H9 (cell line): ENCODE measurements around the gene MYEF2. TPM values are rescaled to one million over a fixed set of nuclear protein-coding genes. Genes with fewer than 3 reads are reported as not detected.

Source experiments
- DNase-seq: peaks from one replicate; pipeline ENCODE4 v3.0.0-alpha.2; 2017
- H2AFZ ChIP-seq: one replicate; pipeline ENCODE4 v1.6.1; 2013; ENCODE audit warnings: mild to moderate bottlenecking, low read length, control low read depth, moderate library complexity
- H2AK5ac ChIP-seq: 2 replicates; pipeline ENCODE4 v1.6.1; 2013; ENCODE audit warnings: low read length, control low read depth, mixed read lengths; ENCODE audit not compliant: insufficient read length
- H2BK120ac ChIP-seq: one replicate; pipeline ENCODE4 v1.6.1; 2013; ENCODE audit warnings: low read depth, mild to moderate bottlenecking, low read length, control low read depth, inconsistent platforms; ENCODE audit not compliant: poor library complexity, severe bottlenecking
- H2BK12ac ChIP-seq: 2 replicates; pipeline ENCODE4 v1.6.1; 2013; ENCODE audit warnings: low read length, control low read depth, mixed read lengths, low read depth; ENCODE audit not compliant: insufficient read length
- H2BK15ac ChIP-seq: 2 replicates; pipeline ENCODE4 v1.6.1; 2013; ENCODE audit warnings: low read depth, low read length, control low read depth
- H2BK20ac ChIP-seq: one replicate; pipeline ENCODE4 v1.6.1; 2013; ENCODE audit warnings: low read depth, mild to moderate bottlenecking, low read length, control low read depth, inconsistent platforms; ENCODE audit not compliant: poor library complexity, severe bottlenecking
- H2BK5ac ChIP-seq: 2 replicates; pipeline ENCODE4 v1.6.1; 2013; ENCODE audit warnings: low read length, control low read depth, mixed read lengths; ENCODE audit not compliant: insufficient read length
- H3K14ac ChIP-seq: 2 replicates; pipeline ENCODE4 v1.6.1; 2013; ENCODE audit warnings: low read length, control low read depth; ENCODE audit not compliant: insufficient read depth
- H3K18ac ChIP-seq: 2 replicates; pipeline ENCODE4 v1.6.1; 2013; ENCODE audit warnings: low read depth, mild to moderate bottlenecking, mixed read lengths, low read length, control low read depth; ENCODE audit not compliant: insufficient read length
- H3K23ac ChIP-seq: 2 replicates; pipeline ENCODE4 v1.6.1; 2013; ENCODE audit warnings: low read length, control low read depth, mixed read lengths, low read depth; ENCODE audit not compliant: insufficient read length
- H3K23me2 ChIP-seq: 2 replicates; pipeline ENCODE4 v1.6.1; 2013; ENCODE audit warnings: low read depth, mild to moderate bottlenecking, mixed read lengths, low read length, control low read depth; ENCODE audit not compliant: insufficient read length, poor library complexity, severe bottlenecking
- H3K27ac ChIP-seq: 2 replicates; pipeline ENCODE4 v1.5.1; 2013; ENCODE audit warnings: low read length, control low read depth, mixed read lengths, low read depth; ENCODE audit not compliant: insufficient read length
- H3K27me3 ChIP-seq: 2 replicates; pipeline ENCODE4 v1.6.1; 2013; ENCODE audit warnings: low read length, control low read depth, inconsistent platforms; ENCODE audit not compliant: insufficient read depth
- H3K4ac ChIP-seq: 2 replicates; pipeline ENCODE4 v1.6.1; 2013; ENCODE audit warnings: low read depth, mild to moderate bottlenecking, control low read depth, inconsistent platforms, low read length, moderate library complexity
- H3K4me1 ChIP-seq: 2 replicates; pipeline ENCODE4 v1.6.1; 2013; ENCODE audit warnings: low read length, control low read depth, inconsistent platforms; ENCODE audit not compliant: insufficient read depth
- H3K4me2 ChIP-seq: 2 replicates; pipeline ENCODE4 v1.6.1; 2013; ENCODE audit warnings: low read length, control low read depth, mixed read lengths; ENCODE audit not compliant: insufficient read length, insufficient read depth
- H3K56ac ChIP-seq: 2 replicates; pipeline ENCODE4 v1.6.1; 2013; ENCODE audit warnings: low read depth, mild to moderate bottlenecking, mixed read lengths, low read length, control low read depth; ENCODE audit not compliant: insufficient read length
- H3K79me1 ChIP-seq: 2 replicates; pipeline ENCODE4 v1.6.1; 2013; ENCODE audit warnings: low read depth, mild to moderate bottlenecking, moderate library complexity, low read length, control low read depth, inconsistent platforms; ENCODE audit not compliant: insufficient read depth, poor library complexity, severe bottlenecking
- H3K79me2 ChIP-seq: 2 replicates; pipeline ENCODE4 v1.6.1; 2013; ENCODE audit warnings: low read length, control low read depth, inconsistent platforms; ENCODE audit not compliant: insufficient read depth
- H3K9ac ChIP-seq: 2 replicates; pipeline ENCODE4 v1.6.1; 2013; ENCODE audit warnings: low read length, control low read depth, mixed read lengths; ENCODE audit not compliant: insufficient read length; ENCODE audit errors: extremely low read depth
- H3K9me3 ChIP-seq: one replicate; pipeline ENCODE4 v1.6.1; 2013; ENCODE audit warnings: low read depth, low read length, inconsistent platforms; ENCODE audit not compliant: control insufficient read depth
- H3T11ph ChIP-seq: one replicate; pipeline ENCODE4 v1.6.1; 2013; ENCODE audit warnings: mild to moderate bottlenecking, low read length, control low read depth, inconsistent platforms
- H4K20me1 ChIP-seq: one replicate; pipeline ENCODE4 v1.6.1; 2013; ENCODE audit not compliant: control insufficient read depth, insufficient read length, insufficient read depth
- H4K5ac ChIP-seq: 2 replicates; pipeline ENCODE4 v1.6.1; 2013; ENCODE audit warnings: low read depth, mild to moderate bottlenecking, mixed read lengths, low read length, control low read depth; ENCODE audit not compliant: insufficient read length
- H4K8ac ChIP-seq: replicated peaks from 2 replicates; pipeline ENCODE4 v1.6.1; 2013; ENCODE audit warnings: low read length, control low read depth, mixed read lengths, low read depth; ENCODE audit not compliant: insufficient read length
- H4K91ac ChIP-seq: 2 replicates; pipeline ENCODE4 v1.6.1; 2013; ENCODE audit warnings: low read depth, mild to moderate bottlenecking, moderate library complexity, mixed read lengths, low read length, control low read depth; ENCODE audit not compliant: insufficient read length
- H3K27ac Mint-ChIP-seq, 3 experiments: 2 replicates in 2 of 3; 3 replicates in 1 of 3; pipeline ENCODE4 v1.8.0; 2020 to 2021; ENCODE audit warnings: mixed read lengths in 3 of 3, mild to moderate bottlenecking in 1 of 3, moderate library complexity in 1 of 3
- H3K27me3 Mint-ChIP-seq: 2 replicates; pipeline ENCODE4 v1.8.0; 2021; ENCODE audit warnings: low read depth, mild to moderate bottlenecking, moderate library complexity, mixed read lengths
- H3K36me3 Mint-ChIP-seq, 3 experiments: 2 replicates in 2 of 3; 3 replicates in 1 of 3; pipeline ENCODE4 v1.8.0; 2020 to 2021; ENCODE audit warnings: low read depth in 3 of 3, mixed read lengths in 3 of 3; ENCODE audit not compliant: insufficient read depth in 1 of 3
- H3K4me1 Mint-ChIP-seq, 2 experiments: 2 replicates each; pipeline ENCODE4 v1.8.0; 2020; ENCODE audit warnings: mixed read lengths in 2 of 2
- H3K4me3 Mint-ChIP-seq, 2 experiments: 2 replicates in 1 of 2; 3 replicates in 1 of 2; pipeline ENCODE4 v1.8.0; 2020 to 2021; ENCODE audit warnings: mild to moderate bottlenecking in 2 of 2, mixed read lengths in 2 of 2, moderate library complexity in 1 of 2
- H3K9me3 Mint-ChIP-seq, 2 experiments: 2 replicates in 1 of 2; 3 replicates in 1 of 2; pipeline ENCODE4 v1.8.0; 2020; ENCODE audit warnings: mild to moderate bottlenecking in 2 of 2, mixed read lengths in 2 of 2, moderate library complexity in 1 of 2
- CTCF ChIP-seq: fragments of 200-600 bp; sonication (generic); conservative IDR thresholded peaks from 3 replicates; pipeline ENCODE4 v1.8.0; 2021; ENCODE audit warnings: antibody characterized with exemption, mild to moderate bottlenecking
- WGBS: extraction: QIAGEN DNeasy Blood & Tissue Kit; methylation state at CpG from one replicate; pipeline ENCODE4 v1.1.7; 2013; ENCODE audit warnings: missing lambda C conversion rate, low lambda C conversion rate, mixed read lengths; ENCODE audit not compliant: insufficient read length; ENCODE audit errors: extremely low coverage; 5-methylcytosine and 5-hydroxymethylcytosine counted together
- total RNA-seq: library from RNA; stranded (reverse); gene quantifications from 2 replicates; pipeline ENCODE4 v1.2.1, GENCODE V29; 2021

MYEF2 gene
- total RNA-seq, 1 experiment from 2014 or later: 85.2 TPM

- Histone ChIP-seq H3K18ac (no peak overlapping the region), H3K23me2 (no peaks in the 10 kb centered on the region), H2AK5ac (no peak overlapping the region), H3K27me3 (no peaks in the 10 kb centered on the region), H3T11ph (no peak overlapping the region), H3K79me2 (no peaks in the 10 kb centered on the region), H3K4me2 (no peak overlapping the region), H3K79me1 (no peaks in the 10 kb centered on the region), H3K14ac (no peak overlapping the region), H3K4me1 (no peaks in the 10 kb centered on the region), H2BK120ac (no peak overlapping the region), H3K27ac (no peak overlapping the region), H2BK12ac (no peak overlapping the region), H3K23ac (no peak overlapping the region), H2AFZ (no peak overlapping the region), H4K8ac (no peak overlapping the region), H3K56ac (no peak overlapping the region), H2BK15ac (no peak overlapping the region), H4K20me1 (no peaks in the 10 kb centered on the region), H2BK5ac (no peak overlapping the region), H4K5ac (no peak overlapping the region), H3K4ac (no peak overlapping the region), H4K91ac (no peak overlapping the region), H3K9ac (no peak overlapping the region), H2BK20ac (no peak overlapping the region), H3K9me3 (peaks cover 21% of the 10 kb centered on the region)
- Mint-ChIP-seq H3K36me3 (peaks cover 12 to 16% (median 15%) of the 10 kb centered on the region in 3 experiments), H3K27ac (no peak overlapping the region; a peak in 1 of 7 replicates), H3K4me1 (peaks cover 4 to 6% of the 10 kb centered on the region in 2 experiments; a peak in 1 of 4 replicates), H3K9me3 (peaks cover 15 to 25% of the 10 kb centered on the region in 2 experiments), H3K4me3 (no peak overlapping the region), H3K27me3 (no peaks in the 10 kb centered on the region)
- no CpG with 5 or more reads among the region's 6 CpGs for WGBS
- DNase-seq: no peak
- TF ChIP-seq CTCF: no peak
Measured at GRCh38 chr15:48089702-48090101, 88.4 kb downstream of the MYEF2 start.
